Effector memory CD4-positive, alpha-beta T cell (primary cell): ENCODE measurements around the gene SSUH2.

ENCODE experiments used
- DNase-seq, 3 donors: peaks; one replicate each; pipeline ENCODE4 v3.0.0-alpha.2; 2020
- H3K27ac ChIP-seq: 2 replicates; pipeline ENCODE4 v1.7.0; 2013; ENCODE audit warnings: mild to moderate bottlenecking, low read length, moderate library complexity; ENCODE audit not compliant: insufficient read depth, poor library complexity, severe bottlenecking
- H3K27me3 ChIP-seq: replicated peaks from 2 replicates; pipeline ENCODE4 v1.7.0; 2013; ENCODE audit warnings: mild to moderate bottlenecking, low read length; ENCODE audit not compliant: insufficient read depth, control insufficient read depth, poor library complexity, severe bottlenecking
- H3K36me3 ChIP-seq: 2 replicates; pipeline ENCODE4 v1.7.0; 2013; ENCODE audit warnings: mild to moderate bottlenecking, low read length, moderate library complexity; ENCODE audit not compliant: control insufficient read depth, insufficient read depth
- H3K4me1 ChIP-seq: 2 replicates; pipeline ENCODE4 v1.7.0; 2013; ENCODE audit warnings: low read length, mild to moderate bottlenecking; ENCODE audit not compliant: control insufficient read depth, insufficient read depth, poor library complexity, severe bottlenecking
- H3K4me3 ChIP-seq: 2 replicates; pipeline ENCODE4 v1.7.0; 2013; ENCODE audit warnings: low read length, low read depth, mild to moderate bottlenecking; ENCODE audit not compliant: insufficient read depth, poor library complexity, severe bottlenecking
- H3K9me3 ChIP-seq: 2 replicates; pipeline ENCODE4 v1.7.0; 2013; ENCODE audit warnings: mild to moderate bottlenecking, low read length, moderate library complexity; ENCODE audit not compliant: control insufficient read depth

SSUH2 gene

GRCh38 chr3:8573342-8573926, 71.2 kb downstream of the SSUH2 start:
- H3K36me3 ChIP-seq, result no peaks in the 10 kb centered on the region
- H3K9me3 ChIP-seq, result no peaks in the 10 kb centered on the region
- H3K4me1 ChIP-seq, result no peaks in the 10 kb centered on the region
- no peak for DNase-seq
- no peak overlapping the region for H3K4me3 ChIP-seq
- H3K27ac ChIP-seq, result no peak overlapping the region
- no peaks in the 10 kb centered on the region for H3K27me3 ChIP-seq

- Histone ChIP-seq H3K4me3 (no peak overlapping the region), H3K4me1 (no peaks in the 10 kb centered on the region), H3K9me3 (no peaks in the 10 kb centered on the region), H3K36me3 (no peaks in the 10 kb centered on the region), H3K27ac (no peak overlapping the region), H3K27me3 (no peaks in the 10 kb centered on the region)
- no peak for DNase-seq
Observed at GRCh38 chr3:8571256-8571655, 73.3 kb downstream of the SSUH2 start.
